Activated CD4-positive, alpha-beta T cell treated with anti-CD3 and anti-CD28 coated beads, Interleukin-2, amount 10 ng/mL, durations not matched to agents 24 days and 14 days (primary cell): ENCODE results near the gene FZR1. TPM values are rescaled to one million over a fixed set of nuclear protein-coding genes. Genes with fewer than 3 reads are reported as not detected.
A peak's percentile ranks its signal among the peaks of the same experiment; 100 is the strongest.

Experiments used
- DNase-seq: peaks from one replicate; pipeline ENCODE4 v3.0.0; 2022
- H3K27ac Mint-ChIP-seq: one replicate; pipeline ENCODE4 v1.8.0; 2022; ENCODE audit warnings: mild to moderate bottlenecking, mixed read lengths
- H3K27me3 Mint-ChIP-seq: one replicate; pipeline ENCODE4 v1.8.0; 2022; ENCODE audit warnings: mixed read lengths
- H3K36me3 Mint-ChIP-seq: one replicate; pipeline ENCODE4 v1.8.0; 2022; ENCODE audit warnings: low read depth, mild to moderate bottlenecking, mixed read lengths
- H3K4me1 Mint-ChIP-seq: one replicate; pipeline ENCODE4 v1.8.0; 2021; ENCODE audit warnings: mixed read lengths
- H3K4me3 Mint-ChIP-seq: one replicate; pipeline ENCODE4 v1.8.0; 2022; ENCODE audit warnings: mild to moderate bottlenecking, moderate library complexity, mixed read lengths
- H3K9me3 Mint-ChIP-seq: one replicate; pipeline ENCODE4 v1.8.0; 2021; ENCODE audit warnings: mixed read lengths
- intact Hi-C: fragments of 100-400 bp; cut with micrococcal nuclease; formaldehyde crosslinking; loops from one replicate; pipeline ENCODE4 v1.15.1; 2023
- total RNA-seq: library from RNA; stranded (reverse); gene quantifications from 2 replicates; pipeline ENCODE4 v1.2.3, GENCODE V29; 2022

Gene FZR1
- total RNA-seq, 1 donor from 2014 or later: 37.3 TPM

GRCh38 chr19:3532154-3532786 is 26.2 kb downstream of the FZR1 start:
- Mint-ChIP-seq H3K4me3 (no peak overlapping the region), H3K27ac (no peak overlapping the region), H3K9me3 (no peaks in the 10 kb centered on the region), H3K36me3 (peaks cover 25% of the 10 kb centered on the region), H3K27me3 (no peaks in the 10 kb centered on the region), H3K4me1 (no peaks in the 10 kb centered on the region)
- no peak for DNase-seq
- intact Hi-C loops: no loop called here

GRCh38 chr19:3533033-3533432 is 26.9 kb downstream of the FZR1 start:
- no peak overlapping the region for H3K27ac Mint-ChIP-seq
- no peak for DNase-seq
- no peaks in the 10 kb centered on the region for H3K27me3 Mint-ChIP-seq
- H3K4me3 Mint-ChIP-seq: no peak overlapping the region
- H3K9me3 Mint-ChIP-seq: no peaks in the 10 kb centered on the region
- peaks cover 28% of the 10 kb centered on the region for H3K36me3 Mint-ChIP-seq
- H3K4me1 Mint-ChIP-seq: no peaks in the 10 kb centered on the region
- intact Hi-C loops: no loop called here

- intact Hi-C loops: no loop called here
- Mint-ChIP-seq H3K9me3 (no peaks in the 10 kb centered on the region), H3K4me1 (peaks cover 2% of the 10 kb centered on the region), H3K27ac (no peak overlapping the region), H3K27me3 (no peaks in the 10 kb centered on the region), H3K36me3 (peaks cover 33% of the 10 kb centered on the region), H3K4me3 (no peak overlapping the region)
- DNase-seq: no peak
Measured at GRCh38 chr19:3533563-3534216, 27.6 kb downstream of the FZR1 start.

- peaks cover 2% of the 10 kb centered on the region for H3K4me1 Mint-ChIP-seq
- no peak for DNase-seq
- no peak overlapping the region for H3K4me3 Mint-ChIP-seq
- intact Hi-C loops: no loop called here
- H3K27ac Mint-ChIP-seq: no peak overlapping the region
- no peaks in the 10 kb centered on the region for H3K27me3 Mint-ChIP-seq
- peaks cover 38% of the 10 kb centered on the region for H3K36me3 Mint-ChIP-seq
- H3K9me3 Mint-ChIP-seq: no peaks in the 10 kb centered on the region
Measured at GRCh38 chr19:3534375-3535234, 28.5 kb downstream of the FZR1 start.

GRCh38 chr19:3535235-3535535 is 29.1 kb downstream of the FZR1 start:
- intact Hi-C loops: no loop called here
- H3K9me3 Mint-ChIP-seq: no peaks in the 10 kb centered on the region
- no peak for DNase-seq
- H3K36me3 Mint-ChIP-seq: peaks cover 40% of the 10 kb centered on the region
- peaks cover 2% of the 10 kb centered on the region for H3K4me1 Mint-ChIP-seq
- H3K27ac Mint-ChIP-seq: no peak overlapping the region
- H3K27me3 Mint-ChIP-seq: no peaks in the 10 kb centered on the region
- no peak overlapping the region for H3K4me3 Mint-ChIP-seq

GRCh38 chr19:3535563-3535965 is 29.5 kb downstream of the FZR1 start:
- H3K9me3 Mint-ChIP-seq: no peaks in the 10 kb centered on the region
- H3K27ac Mint-ChIP-seq: no peak overlapping the region
- intact Hi-C loops: no loop called here
- peaks cover 2% of the 10 kb centered on the region for H3K4me1 Mint-ChIP-seq
- H3K4me3 Mint-ChIP-seq: no peak overlapping the region
- DNase-seq: no peak
- H3K27me3 Mint-ChIP-seq: no peaks in the 10 kb centered on the region
- peaks cover 40% of the 10 kb centered on the region for H3K36me3 Mint-ChIP-seq

GRCh38 chr19:3535981-3536380 is 29.9 kb downstream of the FZR1 start:
- no peaks in the 10 kb centered on the region for H3K9me3 Mint-ChIP-seq

GRCh38 chr19:3536429-3537100 is 30.5 kb downstream of the FZR1 start:
- intact Hi-C loops: no loop called here
- Mint-ChIP-seq H3K27ac (no peak overlapping the region), H3K27me3 (no peaks in the 10 kb centered on the region), H3K4me1 (peaks cover 2% of the 10 kb centered on the region), H3K36me3 (peaks cover 34% of the 10 kb centered on the region), H3K4me3 (no peak overlapping the region), H3K9me3 (no peaks in the 10 kb centered on the region)
- DNase-seq: no peak

More at GRCh38 chr19:3535981-3536380, 29.9 kb downstream of the FZR1 start:
- Mint-ChIP-seq H3K4me1 (peaks cover 2% of the 10 kb centered on the region), H3K27ac (peak overlapping the region; percentile 52), H3K4me3 (no peak overlapping the region), H3K36me3 (peaks cover 40% of the 10 kb centered on the region), H3K27me3 (no peaks in the 10 kb centered on the region)
- intact Hi-C loops: no loop called here
- DNase-seq: no peak

- Mint-ChIP-seq H3K27ac (peak overlapping the region; percentile 58), H3K27me3 (no peaks in the 10 kb centered on the region)
Measured at GRCh38 chr19:3537101-3537437, 31.0 kb downstream of the FZR1 start.

GRCh38 chr19:3537438-3538240 is 31.5 kb downstream of the FZR1 start:
- Mint-ChIP-seq H3K4me1 (peaks cover 2% of the 10 kb centered on the region), H3K36me3 (peaks cover 31% of the 10 kb centered on the region), H3K4me3 (no peak overlapping the region), H3K27me3 (no peaks in the 10 kb centered on the region), H3K27ac (no peak overlapping the region), H3K9me3 (no peaks in the 10 kb centered on the region)
- intact Hi-C loops: no loop called here
- no peak for DNase-seq

More at GRCh38 chr19:3537101-3537437, 31.0 kb downstream of the FZR1 start:
- Mint-ChIP-seq H3K4me1 (peaks cover 2% of the 10 kb centered on the region), H3K36me3 (peaks cover 34% of the 10 kb centered on the region), H3K4me3 (no peak overlapping the region), H3K9me3 (no peaks in the 10 kb centered on the region)
- DNase-seq: no peak
- intact Hi-C loops: no loop called here

- Mint-ChIP-seq H3K4me1 (peaks cover 2% of the 10 kb centered on the region), H3K9me3 (no peaks in the 10 kb centered on the region), H3K36me3 (peaks cover 31% of the 10 kb centered on the region), H3K27me3 (no peaks in the 10 kb centered on the region), H3K4me3 (no peak overlapping the region), H3K27ac (no peak overlapping the region)
- no peak for DNase-seq
- intact Hi-C loops: no loop called here
Measured at GRCh38 chr19:3538258-3538929, 32.3 kb downstream of the FZR1 start.

- H3K4me3 Mint-ChIP-seq: no peak within 1 kb of the TSS
Measured at GRCh38 chr19:3538965-3539755, 33.0 kb downstream of the FZR1 start, which contains the start of gene TEKTIP1. Gene TEKTIP1 (plus strand): TSS chr19:3539174. CDS start chr19:3539178, 4 bp downstream.

More at GRCh38 chr19:3538965-3539755, 33.0 kb downstream of the FZR1 start, which contains the start of gene TEKTIP1:
- DNase-seq: no peak
- no peaks in the 10 kb centered on the region for H3K27me3 Mint-ChIP-seq
- intact Hi-C loops: no loop called here
- H3K27ac Mint-ChIP-seq: no peak within 1 kb of the TSS
- H3K9me3 Mint-ChIP-seq: no peaks in the 10 kb centered on the region
- H3K4me1 Mint-ChIP-seq: peaks cover 2% of the 10 kb centered on the region
- peaks cover 27% of the 10 kb centered on the region for H3K36me3 Mint-ChIP-seq
